ENCODE results near the gene ELOF1. TPM values are rescaled to one million over a fixed set of nuclear protein-coding genes. Genes with fewer than 3 reads are reported as not detected.

Gene ELOF1
- total and polyA plus RNA-seq, 2 of the 4 experiments (the other 2 are of a cell fraction): 62.4 to 96.8 TPM

- Histone ChIP-seq H3K4me2 (ENCODE audit: low read depth, low read length) (no peak overlapping the region), H4K91ac (ENCODE audit: insufficient read depth, low read depth, low read length) (no peak overlapping the region), H3K27me3 (ENCODE audit: control insufficient read depth, insufficient read depth, low read length) (peaks cover 3% of the 10 kb centered on the region; the same call in 1 of the 2 replicates), H3K18ac (ENCODE audit: low read depth, low read length) (no peak overlapping the region), H2AK5ac (ENCODE audit: low read depth, low read length) (no peak overlapping the region), H3K23ac (ENCODE audit: low read depth, low read length) (no peak overlapping the region), H3K4ac (ENCODE audit: low read depth, low read length) (no peak overlapping the region), H2BK120ac (ENCODE audit: low read depth, low read length) (no peak overlapping the region), H3K36me3 (ENCODE audit: control insufficient read depth, insufficient read depth, low read length) (no peaks in the 10 kb centered on the region), H3K9me1 (ENCODE audit: insufficient read depth, low read length) (no peaks in the 10 kb centered on the region; the same call in 1 of the 2 replicates), H3K4me1 (ENCODE audit: control insufficient read depth, insufficient read depth, low read length) (peaks cover 4% of the 10 kb centered on the region), H3K4me3 (ENCODE audit: insufficient read depth, low read depth, low read length) (no peak overlapping the region), H2AFZ (replicated peaks; ENCODE audit: low read length, poor library complexity) (no peak overlapping the region), H3K79me1 (ENCODE audit: low read depth in 1 of 2, low read length in 2 of 2) (no peaks in the 10 kb centered on the region), H3K9me3 (ENCODE audit: control insufficient read depth, insufficient read depth, low read length) (no peaks in the 10 kb centered on the region), H3K14ac (replicated peaks; ENCODE audit: low read depth, low read length) (no peak overlapping the region), H3K9ac (ENCODE audit: low read depth, low read length) (no peak overlapping the region), H4K5ac (ENCODE audit: low read depth, low read length) (no peak overlapping the region), H2BK20ac (ENCODE audit: low read depth, low read length) (no peak overlapping the region), H3K27ac (ENCODE audit: insufficient read depth, low read length) (no peak overlapping the region), H3K56ac (ENCODE audit: extremely low read depth, insufficient read depth, low read length) (no peak overlapping the region), H2AK9ac (replicated peaks; ENCODE audit: low read depth, low read length, poor library complexity) (no peak overlapping the region), H4K20me1 (ENCODE audit: insufficient read depth, low read length) (no peaks in the 10 kb centered on the region), H2BK5ac (ENCODE audit: low read depth, low read length, poor library complexity, severe bottlenecking) (no peak overlapping the region), H2BK15ac (ENCODE audit: low read depth, low read length) (no peak overlapping the region), H4K8ac (ENCODE audit: low read depth in 2 of 2, low read length in 2 of 2) (no peak overlapping the region)
- no TSS peak for BruUV-seq (replicated peaks)
- 81% methylated on average over 5 of the region's 9 CpGs; no CpG with 5 or more reads in 1 of the 2 experiments for WGBS, 2 experiments (ENCODE audit: extremely low coverage in 2 of 2, insufficient read length in 1 of 2)
- ATAC-seq (ENCODE audit: low read depth) (no peak), DNase-seq (no peak)
- CTCF ChIA-PET: no interaction called here
- POLR2A ChIA-PET (ENCODE audit: unreplicated experiment): no interaction called here
- intact Hi-C loops (cut with micrococcal nuclease) (no loop called here), in situ Hi-C loops (cut with MboI; ENCODE audit: low sequenced_read_pairs) (no loop called here), dilution Hi-C loops (cut with HindIII; ENCODE audit: low sequenced_read_pairs, unreplicated experiment) (no loop called here)
- TF ChIP-seq FOS (IDR thresholded peaks at IDR 0.05; ENCODE audit: low read depth, low read length): no peak
- no peak for TF ChIP-seq POLR2A (IDR thresholded peaks at IDR 0.05; ENCODE audit: low read depth, low read length)
- TF ChIP-seq CTCF (conservative IDR thresholded peaks at IDR 0.05; ENCODE audit: low read depth, low read length): no peak
- TF ChIP-seq CEBPB (IDR thresholded peaks at IDR 0.05; ENCODE audit: low read depth, low read length): no peak
- no peak for TF ChIP-seq MAZ (IDR thresholded peaks at IDR 0.05; ENCODE audit: borderline replicate concordance, low read depth, low read length)
- TF ChIP-seq MXI1 (IDR thresholded peaks at IDR 0.05; ENCODE audit: borderline replicate concordance, low read depth, low read length): no peak
- TF ChIP-seq NFE2L2 (IDR thresholded peaks at IDR 0.05; ENCODE audit: low read depth, low read length): no peak
- no peak for TF ChIP-seq USF2 (IDR thresholded peaks at IDR 0.05; ENCODE audit: low read depth, low read length)
- no peak for TF ChIP-seq SMC3 (IDR thresholded peaks at IDR 0.05; ENCODE audit: low read depth, low read length)
- no peak for TF ChIP-seq CHD1 (IDR thresholded peaks at IDR 0.05; ENCODE audit: low read depth, low read length)
Observed at GRCh38 chr19:11574689-11575088, 15.7 kb upstream of the ELOF1 start.
